ENCODE data around the gene IQSEC3.
"Not testable (repeated sequence)": the region's sequence is repeated elsewhere in the genome, so short reads cannot be mapped to it uniquely, and the experiment has no call there.

Gene IQSEC3

DNA sequence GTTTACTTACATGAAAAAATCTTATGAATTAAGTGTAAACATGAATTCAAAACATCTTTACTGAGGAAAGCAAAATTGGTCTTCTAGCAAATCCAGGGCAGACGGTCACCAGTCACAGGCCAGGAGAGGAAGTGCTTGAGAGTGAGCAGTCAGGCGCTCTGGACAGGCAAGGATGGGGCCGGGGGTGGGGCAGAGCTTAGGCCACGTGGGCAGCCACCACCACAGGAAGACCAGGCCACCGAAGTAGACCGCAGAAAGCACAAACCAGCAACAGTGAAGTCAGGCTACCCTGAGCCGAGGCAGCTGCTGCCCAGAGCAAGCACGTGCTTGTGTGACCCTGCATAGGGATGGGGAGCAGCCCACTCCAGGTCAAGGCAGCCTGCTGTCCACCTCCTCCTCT is 113.9 kb downstream of the IQSEC3 start:
- no peak for ATAC-seq

DNA sequence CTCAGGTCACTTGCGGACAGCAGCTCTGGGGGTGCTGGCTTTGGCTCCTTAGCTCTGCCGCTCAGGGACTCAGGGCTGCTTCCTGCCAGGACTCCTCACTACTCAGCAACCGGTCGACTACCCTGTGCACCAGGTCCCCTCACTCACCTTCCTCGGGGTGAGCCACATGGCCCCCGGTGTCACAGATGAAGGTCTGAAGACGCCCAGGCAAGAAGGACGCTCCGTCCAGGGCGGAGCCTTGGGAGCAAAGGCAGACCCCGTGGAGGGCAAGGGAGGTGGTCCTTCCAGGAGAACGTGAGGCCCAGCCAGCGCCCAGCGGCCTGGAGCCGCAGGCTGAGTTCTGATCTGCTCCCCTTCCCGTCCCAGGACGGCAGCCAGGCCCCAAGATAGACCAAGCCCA is 115.4 kb downstream of the IQSEC3 start:
- no peak for ATAC-seq

GRCh38 chr12:182381-182892 is 115.9 kb downstream of the IQSEC3 start:
- ATAC-seq: no peak

- no peak for ATAC-seq
These were observed 118.4 kb downstream of the IQSEC3 start for GRCh38 chr12:184811-185575.

- ATAC-seq: no peak
These were observed 119.0 kb downstream of the IQSEC3 start for GRCh38 chr12:185576-185955.

GRCh38 chr12:186006-186625 is 119.5 kb downstream of the IQSEC3 start:
- no peak for ATAC-seq

- ATAC-seq: not testable (repeated sequence)
These were observed 121.7 kb downstream of the IQSEC3 start for GRCh38 chr12:187986-188909.

DNA sequence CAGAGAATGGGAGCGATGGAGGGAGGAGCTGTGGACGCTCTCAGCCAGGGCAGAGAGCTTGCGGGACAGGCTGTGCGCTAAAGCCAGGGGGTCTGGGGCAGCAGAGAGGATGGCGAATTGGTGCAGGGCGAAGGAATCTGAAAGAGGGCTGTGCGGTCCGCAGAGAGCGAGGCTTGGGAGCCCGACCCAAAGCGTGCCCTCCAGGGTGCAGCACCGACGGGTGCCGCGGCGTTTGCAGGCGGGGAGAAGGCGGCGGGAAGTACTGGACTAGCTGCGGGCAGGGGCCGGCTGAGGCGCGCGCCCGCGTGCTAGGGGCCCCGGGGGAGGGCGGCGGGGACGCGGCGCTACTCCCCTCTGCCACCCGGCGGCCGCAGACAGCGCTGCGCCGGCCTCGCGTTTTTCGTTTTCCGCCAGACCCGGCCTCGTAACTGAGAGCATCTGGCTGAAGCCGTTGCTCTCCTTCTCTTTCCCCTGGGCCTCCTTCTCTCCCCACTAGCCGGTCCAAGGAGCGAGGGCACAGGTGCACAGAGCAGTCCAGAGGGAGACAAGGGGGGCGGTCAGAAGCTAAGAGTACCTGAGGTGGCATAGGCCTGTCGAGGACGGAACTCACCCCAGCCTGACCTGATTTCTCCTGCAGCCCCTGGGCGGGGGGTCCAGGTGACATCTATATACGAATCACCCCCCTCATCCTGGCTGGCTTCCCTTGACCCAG is 122.5 kb downstream of the IQSEC3 start:
- ATAC-seq: peak; percentile 55 to 59

- no peak for ATAC-seq
These were observed 123.0 kb downstream of the IQSEC3 start for GRCh38 chr12:189622-189962.

DNA sequence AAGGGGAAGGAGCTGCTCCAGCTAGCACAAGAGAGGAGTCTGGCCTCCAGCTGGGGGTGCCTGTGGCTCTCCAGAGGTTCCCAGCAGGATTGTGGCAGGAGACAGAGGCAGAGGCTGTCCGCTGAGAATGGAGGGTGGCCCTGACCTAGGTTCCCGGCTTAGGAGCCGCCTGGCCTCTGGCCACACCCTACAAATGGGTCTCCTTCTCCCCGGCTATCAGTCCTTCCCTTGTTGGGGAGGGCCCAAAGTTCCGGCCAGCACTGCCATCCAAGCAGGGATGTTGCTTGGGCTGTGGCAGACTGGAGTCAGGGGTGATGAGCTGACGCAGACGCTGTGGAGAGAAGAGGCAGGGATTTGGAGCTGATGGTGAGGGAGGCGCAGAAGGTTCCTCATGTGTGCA is 124.3 kb downstream of the IQSEC3 start:
- ATAC-seq: no peak

DNA sequence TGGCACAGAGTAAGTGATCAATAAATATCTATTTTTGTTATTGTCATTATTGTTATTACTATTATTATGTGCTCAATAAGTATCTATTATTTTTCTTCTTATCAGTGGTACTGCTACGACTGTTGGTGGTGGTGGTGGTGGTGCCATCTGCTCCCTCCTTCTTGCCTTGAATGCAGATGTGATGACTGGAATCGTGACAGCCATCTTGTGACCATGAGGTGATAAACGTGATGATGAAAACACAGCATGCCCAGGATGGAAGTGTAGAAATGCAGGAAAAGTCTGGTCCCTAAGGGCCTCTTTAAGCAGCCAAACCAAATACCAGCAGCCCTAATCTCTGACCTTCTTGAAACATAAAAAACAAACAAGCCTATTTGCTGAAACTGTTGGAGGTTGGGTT is 125.0 kb downstream of the IQSEC3 start:
- ATAC-seq: no peak

- no peak for ATAC-seq
These were observed 126.7 kb downstream of the IQSEC3 start for GRCh38 chr12:193261-193660.

DNA sequence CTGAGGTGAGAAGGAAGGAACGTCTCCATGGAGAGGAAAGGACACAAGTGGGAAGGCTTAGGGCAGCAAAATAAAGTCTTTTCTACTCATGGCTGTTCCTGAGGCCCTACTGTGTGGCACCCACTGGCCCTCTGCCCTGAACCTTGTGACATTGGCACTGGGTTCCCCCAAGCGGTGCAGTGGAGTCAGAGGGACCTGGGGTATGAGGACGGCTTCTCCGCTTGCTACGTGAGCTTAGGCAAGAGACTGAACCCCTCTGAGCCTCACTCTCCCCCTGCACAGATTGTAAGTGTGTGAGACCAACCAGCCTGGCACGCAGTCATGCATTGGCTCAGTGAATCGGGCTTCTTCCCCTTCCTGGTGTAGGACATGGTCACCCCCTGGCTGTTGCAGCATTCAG is 127.7 kb downstream of the IQSEC3 start:
- ATAC-seq: no peak

DNA sequence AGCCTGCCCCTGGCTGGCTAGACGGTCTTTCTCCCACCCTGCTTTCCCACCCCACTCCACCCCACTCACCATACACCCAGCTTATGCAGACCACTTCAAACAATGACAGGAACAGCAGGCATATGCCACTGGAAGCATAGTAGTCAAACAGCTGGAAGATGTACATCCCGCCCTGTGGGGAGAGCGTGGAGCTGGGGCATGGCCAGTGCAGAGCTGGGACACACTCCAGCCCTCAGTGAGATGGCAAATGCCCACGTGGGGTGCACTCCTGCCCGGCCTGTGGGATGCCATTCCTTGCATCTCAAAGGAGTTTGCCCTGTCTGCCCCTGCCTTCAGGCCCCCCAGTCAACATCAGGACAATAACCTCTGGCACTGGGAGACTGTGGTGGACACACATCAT is 128.6 kb downstream of the IQSEC3 start:
- ATAC-seq: no peak

DNA sequence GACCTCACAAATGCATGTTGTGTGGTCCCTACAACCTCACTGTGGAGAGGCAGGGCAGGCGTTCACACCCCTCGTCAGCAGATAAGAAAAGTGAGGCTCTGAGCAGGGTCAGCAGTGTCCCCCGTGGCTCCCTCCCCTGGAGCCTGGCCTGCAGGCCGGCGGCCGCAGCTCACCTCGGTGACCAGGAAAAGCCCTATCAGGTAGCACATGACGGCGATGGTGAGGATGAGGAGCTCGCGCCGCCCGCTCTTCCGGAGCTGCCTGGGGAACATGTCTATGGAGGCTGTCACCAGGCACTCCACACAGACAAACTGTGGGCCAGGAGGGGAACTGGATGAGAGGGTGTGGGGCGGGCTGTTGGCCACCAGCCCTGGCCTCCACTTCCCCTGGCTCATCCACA is 129.4 kb downstream of the IQSEC3 start:
- ATAC-seq: no peak

DNA sequence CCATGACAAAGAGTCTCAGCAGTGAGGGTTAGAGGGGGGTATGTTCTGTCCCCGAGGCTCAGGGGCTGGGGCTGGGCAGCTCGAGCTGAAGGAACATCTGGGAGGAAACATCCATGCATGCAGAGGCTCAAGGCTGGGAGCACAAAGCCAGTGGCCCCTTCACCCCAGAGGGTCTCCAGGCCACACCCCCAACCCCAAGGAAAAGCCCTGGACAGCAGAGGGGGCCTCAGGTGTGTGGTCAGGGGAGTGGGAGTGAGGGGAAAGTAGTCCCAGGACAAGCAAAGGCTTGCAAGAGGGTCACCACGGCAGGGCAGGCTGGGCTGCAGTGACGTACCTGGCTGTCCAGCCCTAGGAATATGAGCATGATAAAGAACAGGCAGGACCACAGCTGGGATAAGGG is 129.9 kb downstream of the IQSEC3 start:
- ATAC-seq: no peak

DNA sequence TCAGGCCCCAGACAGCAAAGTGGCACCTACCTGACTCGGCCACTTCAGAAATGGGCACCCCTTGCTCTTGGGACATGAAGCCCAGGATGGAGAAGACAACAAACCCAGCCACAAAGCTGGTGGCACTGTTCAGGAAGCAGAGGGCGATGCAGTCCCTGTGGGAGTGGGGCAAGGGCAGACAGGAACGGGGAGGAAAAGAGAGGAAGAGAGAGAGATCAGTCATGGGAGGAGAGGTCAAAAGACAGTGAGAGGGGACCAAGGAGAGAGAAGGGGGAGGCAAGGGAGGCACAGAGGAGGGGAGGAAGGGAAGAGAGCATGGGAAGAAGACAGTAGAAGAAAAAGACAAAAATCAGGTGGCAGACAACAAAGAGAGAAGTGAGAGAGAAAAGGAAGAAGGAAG is 130.8 kb downstream of the IQSEC3 start:
- ATAC-seq: no peak

- no peak for ATAC-seq
These were observed 131.5 kb downstream of the IQSEC3 start for GRCh38 chr12:197911-198695.

DNA sequence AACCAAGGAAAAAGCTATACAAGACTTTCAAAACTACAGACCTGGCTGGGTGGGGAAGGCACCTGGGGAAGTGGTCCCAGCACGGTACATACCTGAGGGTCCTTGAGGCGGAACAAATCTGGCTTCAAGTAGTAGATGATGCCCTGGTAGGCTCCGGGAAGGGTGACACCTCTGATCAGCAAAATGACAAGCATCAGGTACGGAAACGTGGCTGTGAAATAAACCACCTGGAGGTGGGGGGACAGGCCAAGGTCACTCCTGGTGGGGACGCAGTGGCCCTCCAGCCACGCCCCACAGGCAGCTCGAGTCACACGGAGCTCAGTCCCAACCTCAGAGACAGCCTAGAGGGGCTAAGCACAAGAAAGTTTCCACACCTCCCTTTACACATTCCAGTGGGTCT is 132.1 kb downstream of the IQSEC3 start:
- ATAC-seq: no peak

DNA sequence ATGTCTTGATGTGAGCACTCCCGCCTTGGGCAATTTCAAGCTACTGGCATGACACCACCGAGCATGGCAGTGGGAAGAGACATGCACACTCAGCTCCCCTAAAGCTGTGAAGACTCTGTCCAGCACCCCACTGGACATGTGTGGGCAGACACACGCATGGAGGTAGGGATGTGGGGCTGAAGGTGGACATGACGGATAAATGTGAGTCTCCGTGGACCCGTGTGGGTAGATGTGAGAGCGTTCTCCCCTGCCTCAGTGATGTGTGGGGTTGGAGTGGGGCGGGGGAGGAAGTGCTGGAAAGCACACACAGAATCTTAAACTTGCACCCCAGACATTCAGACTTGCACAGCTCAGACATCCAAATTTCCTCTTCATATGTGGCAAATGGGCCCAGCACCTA is 134.8 kb downstream of the IQSEC3 start:
- ATAC-seq: no peak

- no peak for ATAC-seq
These were observed 135.6 kb downstream of the IQSEC3 start for GRCh38 chr12:202081-202731.

- ATAC-seq: no peak
These were observed 136.5 kb downstream of the IQSEC3 start for GRCh38 chr12:203074-203461.
